Islet precursor cell (in vitro differentiated cells): ENCODE results near the gene SSBP2.
"Not testable (repeated sequence)": the region's sequence is repeated elsewhere in the genome, so short reads cannot be mapped to it uniquely, and the experiment has no call there.

Experiments
- DNase-seq: peaks from one replicate; pipeline ENCODE4 v3.0.0-alpha.2; 2018

Gene SSBP2

GRCh38 chr5:81517462-81517861 is 233.4 kb downstream of the SSBP2 start:
- DNase-seq, result no peak

- DNase-seq, result no peak
Observed at GRCh38 chr5:81516091-81516490, 234.8 kb downstream of the SSBP2 start.

DNA sequence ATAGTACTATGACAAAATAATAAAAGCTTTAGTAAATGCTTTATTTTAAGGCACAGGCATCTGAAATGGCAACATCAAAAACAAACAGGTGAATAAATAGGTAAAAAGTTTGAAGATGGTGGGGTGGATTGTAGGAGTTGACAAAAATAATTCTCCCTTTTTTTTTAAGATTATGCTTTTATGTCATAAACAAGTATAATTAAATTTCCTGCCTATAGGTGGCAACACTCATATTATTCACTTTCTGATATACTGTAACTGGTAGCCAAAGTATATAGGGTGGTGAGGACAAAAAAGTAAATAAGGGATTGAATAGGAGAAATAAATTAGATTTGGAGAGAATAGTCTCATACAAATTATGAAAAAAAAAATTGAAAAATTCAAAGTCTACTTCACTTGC is 236.9 kb downstream of the SSBP2 start:
- DNase-seq, result no peak

- DNase-seq, result no peak
Observed at GRCh38 chr5:81513473-81513872, 237.4 kb downstream of the SSBP2 start.

GRCh38 chr5:81506900-81507588 is 243.9 kb downstream of the SSBP2 start:
- peak; percentile 76 for DNase-seq

GRCh38 chr5:81506378-81506777 is 244.5 kb downstream of the SSBP2 start:
- no peak for DNase-seq

DNA sequence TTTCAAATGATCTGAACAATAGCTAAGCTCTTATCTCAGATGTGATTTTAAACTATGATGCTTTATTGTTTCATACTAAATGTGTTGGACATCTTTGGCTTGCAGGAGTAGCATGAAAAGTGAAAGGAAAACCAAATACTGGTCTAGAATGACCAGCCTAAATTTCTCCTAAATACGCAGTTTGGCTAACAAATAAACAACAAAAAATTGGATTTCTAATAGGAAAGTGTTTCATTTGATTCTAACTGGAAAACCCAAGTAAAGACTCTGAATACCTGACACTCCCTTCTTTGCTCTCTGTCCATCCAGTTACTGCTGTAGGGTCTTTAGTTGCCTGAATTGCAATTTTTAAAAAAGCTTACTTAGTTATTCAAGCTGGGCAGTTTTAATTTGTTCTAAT is 245.2 kb downstream of the SSBP2 start:
- no peak for DNase-seq

DNA sequence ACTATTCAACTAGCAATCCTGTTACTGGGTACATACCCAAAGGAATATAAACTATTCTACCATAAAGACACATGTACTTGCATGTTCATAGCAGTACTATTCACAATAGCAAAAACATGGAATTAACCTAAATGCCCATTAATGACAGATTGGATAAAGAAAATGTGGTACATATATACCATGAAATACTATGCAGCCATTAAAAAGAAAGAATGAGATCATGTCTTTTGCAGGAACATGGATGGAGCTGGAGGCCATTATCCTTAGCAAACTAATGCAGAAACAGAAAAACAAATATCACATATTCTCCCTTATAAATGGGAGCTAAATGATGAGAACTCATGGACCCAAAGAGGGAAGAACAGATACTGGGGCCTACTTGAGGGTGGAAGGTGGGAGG is 247.3 kb downstream of the SSBP2 start:
- DNase-seq, result not testable (repeated sequence)

- DNase-seq, result no peak
Observed at GRCh38 chr5:81495286-81495685, 255.6 kb downstream of the SSBP2 start.

GRCh38 chr5:81488862-81489261 is 262.0 kb downstream of the SSBP2 start:
- DNase-seq, result no peak

- no peak for DNase-seq
Observed at GRCh38 chr5:81486711-81487110, 264.2 kb downstream of the SSBP2 start.

DNA sequence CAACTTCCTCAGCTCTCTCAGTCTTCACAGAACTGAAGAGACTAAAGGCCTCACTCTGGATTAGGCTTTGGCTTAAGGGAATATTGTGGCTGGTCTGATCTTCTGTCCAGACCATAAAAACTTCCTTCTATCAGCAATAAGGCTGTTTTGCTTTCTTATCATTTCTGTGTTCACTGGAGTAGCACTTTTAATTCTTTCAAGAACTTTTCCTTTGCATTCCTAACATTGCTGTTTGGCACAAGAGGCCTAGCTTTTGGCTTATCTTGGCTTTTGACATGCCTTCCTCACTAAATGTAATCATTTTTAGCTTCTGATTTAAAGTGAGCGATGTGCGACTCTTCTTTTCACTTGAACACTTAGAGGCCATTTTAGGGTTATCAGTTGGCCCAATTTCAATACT is 268.3 kb downstream of the SSBP2 start:
- no peak for DNase-seq

GRCh38 chr5:81473395-81473794 is 277.5 kb downstream of the SSBP2 start:
- DNase-seq, result not testable (repeated sequence)

DNA sequence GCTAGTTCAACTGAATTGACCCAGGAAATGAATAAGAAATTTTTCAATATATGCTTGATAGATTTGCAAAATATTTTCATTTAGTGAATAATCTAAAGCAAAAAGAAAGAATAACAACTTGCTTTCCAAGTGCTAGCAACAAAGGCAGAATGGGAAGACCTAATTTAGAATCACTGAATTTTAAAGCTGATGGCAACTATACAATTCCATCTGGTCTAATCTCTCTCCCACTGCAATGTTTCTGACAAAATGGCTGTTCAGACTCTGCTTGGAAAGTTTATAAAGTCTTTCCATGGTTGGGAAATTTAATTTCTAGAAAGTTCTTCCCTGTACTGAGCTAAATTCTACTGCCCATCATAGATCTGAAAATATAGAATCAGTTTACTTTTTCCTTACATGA is 281.2 kb downstream of the SSBP2 start:
- DNase-seq, result no peak

- no peak for DNase-seq
Observed at GRCh38 chr5:81450940-81451339, 300.0 kb downstream of the SSBP2 start.

DNA sequence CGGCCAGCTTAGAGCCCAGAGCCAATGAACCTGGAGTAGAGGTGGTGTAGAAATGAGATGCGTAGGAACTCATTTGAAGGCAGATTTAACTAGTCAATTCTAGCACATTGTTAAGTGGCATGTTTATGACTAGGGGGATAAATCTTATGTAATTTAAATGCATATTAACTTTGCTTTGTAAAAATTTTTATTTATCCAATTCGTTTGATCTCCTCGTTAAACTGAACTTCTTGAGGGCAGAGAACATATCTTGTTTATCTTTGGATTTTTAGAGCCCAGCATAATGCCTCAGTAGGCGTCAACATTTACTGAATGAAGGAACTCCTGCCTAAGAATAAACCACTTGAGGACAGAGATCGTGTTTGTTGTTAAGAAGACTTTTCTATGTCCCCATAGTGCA is 315.9 kb downstream of the SSBP2 start:
- no peak for DNase-seq

DNA sequence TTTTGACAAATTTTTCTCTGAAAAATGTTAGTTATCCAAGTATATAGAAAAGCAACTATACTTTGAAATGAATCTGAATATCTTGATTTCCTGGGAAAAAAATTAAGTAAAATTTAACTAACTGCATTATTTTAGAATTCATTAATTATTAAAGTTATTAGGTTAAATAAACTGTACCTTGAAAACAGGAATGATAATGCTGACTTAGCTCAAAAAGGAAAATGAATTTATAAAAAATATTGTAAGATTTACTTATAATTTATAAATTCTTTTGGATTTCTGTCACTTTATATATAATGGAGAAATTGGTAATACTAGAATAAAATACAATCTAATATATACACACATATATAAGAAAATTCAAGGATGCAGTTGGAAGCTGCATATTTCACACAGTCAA is 320.9 kb downstream of the SSBP2 start:
- no peak for DNase-seq

DNA sequence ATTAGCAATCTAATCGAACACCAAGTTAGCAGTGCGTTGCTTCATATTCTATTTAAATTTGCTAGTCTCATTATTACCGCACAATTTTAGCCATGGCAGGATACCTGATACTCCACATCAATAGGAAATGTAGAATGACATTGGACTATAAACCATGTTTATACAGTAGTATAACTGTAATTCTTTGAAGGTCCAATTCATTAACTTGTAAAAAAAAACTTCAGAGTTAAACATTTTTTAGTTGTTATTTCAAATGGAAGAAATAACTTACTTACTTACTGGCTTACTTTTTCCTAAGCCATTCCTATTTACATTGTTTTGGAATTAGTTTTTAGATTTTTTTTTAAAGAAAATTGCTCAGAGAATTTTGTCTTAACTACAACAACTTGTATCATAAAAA is 321.5 kb downstream of the SSBP2 start:
- DNase-seq, result no peak

- DNase-seq, result no peak
Observed at GRCh38 chr5:81428861-81429260, 322.0 kb downstream of the SSBP2 start.

GRCh38 chr5:81428446-81428845 is 322.5 kb downstream of the SSBP2 start:
- no peak for DNase-seq

GRCh38 chr5:81427566-81427965 is 323.3 kb downstream of the SSBP2 start:
- no peak for DNase-seq

- no peak for DNase-seq
Observed at GRCh38 chr5:81426359-81427030, 324.4 kb downstream of the SSBP2 start.

DNA sequence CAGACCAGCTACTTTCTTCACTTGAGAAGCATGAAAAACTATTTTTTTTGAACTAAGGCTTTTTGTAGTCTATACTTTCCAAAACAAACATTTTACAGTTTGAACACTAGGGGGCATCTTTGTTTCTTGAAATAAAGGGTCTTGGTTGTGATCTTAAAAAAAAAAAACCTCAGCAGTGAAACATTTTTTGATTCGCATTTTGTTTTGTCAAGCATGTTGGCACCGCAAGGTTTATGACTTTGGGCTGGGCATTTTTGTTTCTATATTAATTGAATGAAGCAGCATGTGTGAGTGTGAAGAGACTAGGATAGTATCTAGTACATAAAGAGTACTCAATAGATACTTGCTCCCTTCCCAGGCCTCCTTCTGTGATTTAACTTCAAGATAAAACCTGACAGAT is 325.3 kb downstream of the SSBP2 start:
- no peak for DNase-seq

DNA sequence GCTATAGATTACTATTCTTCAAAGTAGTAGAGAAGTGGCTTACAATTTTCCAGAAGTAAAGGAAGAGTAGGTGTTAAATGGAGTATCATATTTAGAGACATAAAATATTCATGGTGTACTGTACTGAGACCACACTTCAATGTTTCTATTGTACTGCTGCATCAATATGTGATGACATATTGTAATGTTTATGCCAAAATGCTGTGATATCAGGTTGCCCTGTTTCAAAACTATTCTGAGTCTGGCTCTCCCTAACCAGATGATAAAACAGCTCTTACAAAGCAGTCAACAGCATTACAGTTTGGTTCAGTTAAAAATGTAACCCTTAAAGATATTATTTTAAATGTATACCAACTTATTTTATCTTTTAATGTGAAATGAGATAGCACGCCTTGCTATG is 326.2 kb downstream of the SSBP2 start:
- DNase-seq, result no peak

GRCh38 chr5:81422671-81423070 is 328.2 kb downstream of the SSBP2 start:
- no peak for DNase-seq
